H9 (cell line): ENCODE data around the gene SCAND1. TPM values are rescaled to one million over a fixed set of nuclear protein-coding genes. Genes with fewer than 3 reads are reported as not detected.
A peak's percentile ranks its signal among the peaks of the same experiment; 100 is the strongest.

Experiments
- DNase-seq: peaks from one replicate; pipeline ENCODE4 v3.0.0-alpha.2; 2017
- H2AFZ ChIP-seq: one replicate; pipeline ENCODE4 v1.6.1; 2013; ENCODE audit warnings: mild to moderate bottlenecking, low read length, control low read depth, moderate library complexity
- H2AK5ac ChIP-seq: 2 replicates; pipeline ENCODE4 v1.6.1; 2013; ENCODE audit warnings: low read length, control low read depth, mixed read lengths; ENCODE audit not compliant: insufficient read length
- H2BK120ac ChIP-seq: one replicate; pipeline ENCODE4 v1.6.1; 2013; ENCODE audit warnings: low read depth, mild to moderate bottlenecking, low read length, control low read depth, inconsistent platforms; ENCODE audit not compliant: poor library complexity, severe bottlenecking
- H2BK12ac ChIP-seq: 2 replicates; pipeline ENCODE4 v1.6.1; 2013; ENCODE audit warnings: low read length, control low read depth, mixed read lengths, low read depth; ENCODE audit not compliant: insufficient read length
- H2BK15ac ChIP-seq: 2 replicates; pipeline ENCODE4 v1.6.1; 2013; ENCODE audit warnings: low read depth, low read length, control low read depth
- H2BK20ac ChIP-seq: one replicate; pipeline ENCODE4 v1.6.1; 2013; ENCODE audit warnings: low read depth, mild to moderate bottlenecking, low read length, control low read depth, inconsistent platforms; ENCODE audit not compliant: poor library complexity, severe bottlenecking
- H2BK5ac ChIP-seq: 2 replicates; pipeline ENCODE4 v1.6.1; 2013; ENCODE audit warnings: low read length, control low read depth, mixed read lengths; ENCODE audit not compliant: insufficient read length
- H3K14ac ChIP-seq: 2 replicates; pipeline ENCODE4 v1.6.1; 2013; ENCODE audit warnings: low read length, control low read depth; ENCODE audit not compliant: insufficient read depth
- H3K18ac ChIP-seq: 2 replicates; pipeline ENCODE4 v1.6.1; 2013; ENCODE audit warnings: low read depth, mild to moderate bottlenecking, mixed read lengths, low read length, control low read depth; ENCODE audit not compliant: insufficient read length
- H3K23ac ChIP-seq: 2 replicates; pipeline ENCODE4 v1.6.1; 2013; ENCODE audit warnings: low read length, control low read depth, mixed read lengths, low read depth; ENCODE audit not compliant: insufficient read length
- H3K23me2 ChIP-seq: 2 replicates; pipeline ENCODE4 v1.6.1; 2013; ENCODE audit warnings: low read depth, mild to moderate bottlenecking, mixed read lengths, low read length, control low read depth; ENCODE audit not compliant: insufficient read length, poor library complexity, severe bottlenecking
- H3K27ac ChIP-seq: 2 replicates; pipeline ENCODE4 v1.5.1; 2013; ENCODE audit warnings: low read length, control low read depth, mixed read lengths, low read depth; ENCODE audit not compliant: insufficient read length
- H3K27me3 ChIP-seq: 2 replicates; pipeline ENCODE4 v1.6.1; 2013; ENCODE audit warnings: low read length, control low read depth, inconsistent platforms; ENCODE audit not compliant: insufficient read depth
- H3K4ac ChIP-seq: 2 replicates; pipeline ENCODE4 v1.6.1; 2013; ENCODE audit warnings: low read depth, mild to moderate bottlenecking, control low read depth, inconsistent platforms, low read length, moderate library complexity
- H3K4me1 ChIP-seq: 2 replicates; pipeline ENCODE4 v1.6.1; 2013; ENCODE audit warnings: low read length, control low read depth, inconsistent platforms; ENCODE audit not compliant: insufficient read depth
- H3K4me2 ChIP-seq: 2 replicates; pipeline ENCODE4 v1.6.1; 2013; ENCODE audit warnings: low read length, control low read depth, mixed read lengths; ENCODE audit not compliant: insufficient read length, insufficient read depth
- H3K56ac ChIP-seq: 2 replicates; pipeline ENCODE4 v1.6.1; 2013; ENCODE audit warnings: low read depth, mild to moderate bottlenecking, mixed read lengths, low read length, control low read depth; ENCODE audit not compliant: insufficient read length
- H3K79me1 ChIP-seq: 2 replicates; pipeline ENCODE4 v1.6.1; 2013; ENCODE audit warnings: low read depth, mild to moderate bottlenecking, moderate library complexity, low read length, control low read depth, inconsistent platforms; ENCODE audit not compliant: insufficient read depth, poor library complexity, severe bottlenecking
- H3K79me2 ChIP-seq: 2 replicates; pipeline ENCODE4 v1.6.1; 2013; ENCODE audit warnings: low read length, control low read depth, inconsistent platforms; ENCODE audit not compliant: insufficient read depth
- H3K9ac ChIP-seq: 2 replicates; pipeline ENCODE4 v1.6.1; 2013; ENCODE audit warnings: low read length, control low read depth, mixed read lengths; ENCODE audit not compliant: insufficient read length; ENCODE audit errors: extremely low read depth
- H3K9me3 ChIP-seq: one replicate; pipeline ENCODE4 v1.6.1; 2013; ENCODE audit warnings: low read depth, low read length, inconsistent platforms; ENCODE audit not compliant: control insufficient read depth
- H3T11ph ChIP-seq: one replicate; pipeline ENCODE4 v1.6.1; 2013; ENCODE audit warnings: mild to moderate bottlenecking, low read length, control low read depth, inconsistent platforms
- H4K20me1 ChIP-seq: one replicate; pipeline ENCODE4 v1.6.1; 2013; ENCODE audit not compliant: control insufficient read depth, insufficient read length, insufficient read depth
- H4K5ac ChIP-seq: 2 replicates; pipeline ENCODE4 v1.6.1; 2013; ENCODE audit warnings: low read depth, mild to moderate bottlenecking, mixed read lengths, low read length, control low read depth; ENCODE audit not compliant: insufficient read length
- H4K8ac ChIP-seq: replicated peaks from 2 replicates; pipeline ENCODE4 v1.6.1; 2013; ENCODE audit warnings: low read length, control low read depth, mixed read lengths, low read depth; ENCODE audit not compliant: insufficient read length
- H4K91ac ChIP-seq: 2 replicates; pipeline ENCODE4 v1.6.1; 2013; ENCODE audit warnings: low read depth, mild to moderate bottlenecking, moderate library complexity, mixed read lengths, low read length, control low read depth; ENCODE audit not compliant: insufficient read length
- H3K27ac Mint-ChIP-seq, 3 experiments: 2 replicates in 2 of 3; 3 replicates in 1 of 3; pipeline ENCODE4 v1.8.0; 2020 to 2021; ENCODE audit warnings: mixed read lengths in 3 of 3, mild to moderate bottlenecking in 1 of 3, moderate library complexity in 1 of 3
- H3K27me3 Mint-ChIP-seq: 2 replicates; pipeline ENCODE4 v1.8.0; 2021; ENCODE audit warnings: low read depth, mild to moderate bottlenecking, moderate library complexity, mixed read lengths
- H3K36me3 Mint-ChIP-seq, 3 experiments: 2 replicates in 2 of 3; 3 replicates in 1 of 3; pipeline ENCODE4 v1.8.0; 2020 to 2021; ENCODE audit warnings: low read depth in 3 of 3, mixed read lengths in 3 of 3; ENCODE audit not compliant: insufficient read depth in 1 of 3
- H3K4me1 Mint-ChIP-seq, 2 experiments: 2 replicates each; pipeline ENCODE4 v1.8.0; 2020; ENCODE audit warnings: mixed read lengths in 2 of 2
- H3K4me3 Mint-ChIP-seq, 2 experiments: 2 replicates in 1 of 2; 3 replicates in 1 of 2; pipeline ENCODE4 v1.8.0; 2020 to 2021; ENCODE audit warnings: mild to moderate bottlenecking in 2 of 2, mixed read lengths in 2 of 2, moderate library complexity in 1 of 2
- H3K9me3 Mint-ChIP-seq, 2 experiments: 2 replicates in 1 of 2; 3 replicates in 1 of 2; pipeline ENCODE4 v1.8.0; 2020; ENCODE audit warnings: mild to moderate bottlenecking in 2 of 2, mixed read lengths in 2 of 2, moderate library complexity in 1 of 2
- CTCF ChIP-seq: fragments of 200-600 bp; sonication (generic); conservative IDR thresholded peaks from 3 replicates; pipeline ENCODE4 v1.8.0; 2021; ENCODE audit warnings: antibody characterized with exemption, mild to moderate bottlenecking
- WGBS: extraction: QIAGEN DNeasy Blood & Tissue Kit; methylation state at CpG from one replicate; pipeline ENCODE4 v1.1.7; 2013; ENCODE audit warnings: missing lambda C conversion rate, low lambda C conversion rate, mixed read lengths; ENCODE audit not compliant: insufficient read length; ENCODE audit errors: extremely low coverage; 5-methylcytosine and 5-hydroxymethylcytosine counted together
- total RNA-seq: library from RNA; stranded (reverse); gene quantifications from 2 replicates; pipeline ENCODE4 v1.2.1, GENCODE V29; 2021

Gene SCAND1
- total RNA-seq, 1 experiment from 2014 or later, result 59.1 TPM

GRCh38 chr20:35918021-35918420 lies 36.3 kb downstream of the SCAND1 start:
- Histone ChIP-seq H2BK120ac (no peak overlapping the region), H3T11ph (no peak overlapping the region), H4K8ac (no peak overlapping the region), H2BK5ac (no peak overlapping the region), H3K14ac (no peak overlapping the region), H3K9ac (no peak overlapping the region), H3K18ac (no peak overlapping the region), H3K27ac (no peak overlapping the region), H3K23ac (no peak overlapping the region), H3K79me2 (no peaks in the 10 kb centered on the region), H3K56ac (no peak overlapping the region), H3K4me2 (no peak overlapping the region), H4K91ac (no peak overlapping the region), H2BK20ac (no peak overlapping the region), H2AK5ac (no peak overlapping the region), H3K9me3 (no peaks in the 10 kb centered on the region), H2BK12ac (no peak overlapping the region), H4K5ac (no peak overlapping the region), H3K79me1 (no peaks in the 10 kb centered on the region), H4K20me1 (no peaks in the 10 kb centered on the region), H3K27me3 (no peaks in the 10 kb centered on the region), H2AFZ (no peak overlapping the region), H2BK15ac (no peak overlapping the region), H3K23me2 (no peaks in the 10 kb centered on the region), H3K4me1 (no peaks in the 10 kb centered on the region), H3K4ac (no peak overlapping the region)
- no peaks in the 10 kb centered on the region for H3K9me3 Mint-ChIP-seq
- no peaks in the 10 kb centered on the region for H3K27me3 Mint-ChIP-seq
- H3K4me3 Mint-ChIP-seq, result no peak overlapping the region; a peak in 1 of 5 replicates
- peak overlapping the region in 1 of 3 experiments; percentile 45; a peak in 1 of 7 replicates for H3K27ac Mint-ChIP-seq
- WGBS, result no CpG with 5 or more reads among the region's 1 CpG
- no peak for DNase-seq
- peaks cover 20 to 53% (median 45%) of the 10 kb centered on the region in 3 experiments; a peak in 6 of 7 replicates for H3K36me3 Mint-ChIP-seq
- H3K4me1 Mint-ChIP-seq, result no peaks in the 10 kb centered on the region
- TF ChIP-seq CTCF, result no peak
